Transverse colon (tissue), 4 donors: ENCODE results near the gene ANP32A. TPM values are rescaled to one million over a fixed set of nuclear protein-coding genes. Genes with fewer than 3 reads are reported as not detected.

Experiments
- DNase-seq: peaks from one replicate; pipeline ENCODE4 v3.0.0-alpha.2; 2019
- H3K27ac ChIP-seq, 4 donors: fragments of 200-600 bp; sonication (generic); 2 replicates each; pipeline ENCODE4 v1.5.1; 2016 to 2018; ENCODE audit warnings: inconsistent platforms in 4 of 4
- H3K27me3 ChIP-seq: fragments of 200-600 bp; sonication (generic); 2 replicates; pipeline ENCODE4 v1.5.1; 2017; ENCODE audit warnings: inconsistent platforms
- H3K36me3 ChIP-seq, 4 donors: fragments of 200-600 bp; sonication (generic); 2 replicates each; pipeline ENCODE4 v1.5.1; 2017 to 2019; ENCODE audit warnings: inconsistent platforms in 4 of 4
- H3K4me1 ChIP-seq, 4 donors: fragments of 200-600 bp; sonication (generic); 2 replicates each; pipeline ENCODE4 v1.5.1; 2017 to 2020; ENCODE audit warnings: inconsistent platforms in 4 of 4
- H3K4me3 ChIP-seq, 4 donors: fragments of 200-600 bp; sonication (generic); 1 replicate in 1 of 4; 2 replicates in 3 of 4; pipeline versions ENCODE4 v1.5.1 to v1.6.1; 2017 to 2019; ENCODE audit warnings: inconsistent platforms in 4 of 4
- H3K9me3 ChIP-seq, 2 donors: fragments of 200-600 bp; sonication (generic); 2 replicates each; pipeline ENCODE4 v1.5.1; 2017 to 2019; ENCODE audit warnings: inconsistent platforms in 2 of 2
- EP300 ChIP-seq: sonication (generic); formaldehyde crosslinking; IDR thresholded peaks from one replicate; pipeline ENCODE4 v1.6.1; 2017; ENCODE audit warnings: antibody characterized with exemption, low read depth
- POLR2A ChIP-seq: fragments of 450-650 bp; IDR thresholded peaks from one replicate; pipeline ENCODE4 v1.6.1; 2016; ENCODE audit warnings: antibody characterized with exemption, mild to moderate bottlenecking, moderate library complexity
- POLR2AphosphoS5 ChIP-seq, 3 donors: sonication (generic); formaldehyde crosslinking; IDR thresholded peaks; one replicate each; pipeline ENCODE4 v1.6.1; 2016; ENCODE audit warnings: antibody characterized with exemption in 3 of 3
- WGBS, 2 donors: methylation state at CpG; one replicate each; pipeline ENCODE4 v1.1.5; 2018; ENCODE audit warnings: low coverage in 1 of 2; 5-methylcytosine and 5-hydroxymethylcytosine counted together
- in situ Hi-C, 4 donors: fragments of 200-750 bp; cut with MboI; loops; one replicate each; pipeline versions ENCODE4 v1.15.0 to v1.15.1; 2017; ENCODE audit warnings: low sequenced_read_pairs in 3 of 4, low pct_ligation_motif_present in 1 of 4, low pct_unique_long_range_greater_than_20kb in 1 of 4
- intact Hi-C: fragments of 100-400 bp; cut with DNase I; formaldehyde crosslinking; loops from one replicate; pipeline ENCODE4 v1.15.1; 2023; ENCODE audit warnings: low total_unique reads
- total RNA-seq, 4 donors: library from RNA; depleted of rRNA; stranded (reverse); fragments of >200 nt; gene quantifications; one replicate each; pipeline ENCODE4 v1.1.0, GENCODE V29; 2016
- TF ChIP-seq, protein P1 (sequence below), 5 experiments: fragments of 200-600 bp in 3 of 5; fragments of 450-650 bp in 2 of 5; sonication (generic) in 3 of 5; IDR thresholded peaks; 1 replicate in 2 of 5; 2 replicates in 3 of 5; pipeline ENCODE4 v1.5.1; 2016 to 2017; ENCODE audit warnings: antibody characterized with exemption in 5 of 5, inconsistent platforms in 3 of 5, mild to moderate bottlenecking in 2 of 5, moderate library complexity in 1 of 5

The ANP32A gene
- total RNA-seq, 4 donors from 2014 or later = 23.9 to 92.7 (median 69.4) TPM

DNA sequence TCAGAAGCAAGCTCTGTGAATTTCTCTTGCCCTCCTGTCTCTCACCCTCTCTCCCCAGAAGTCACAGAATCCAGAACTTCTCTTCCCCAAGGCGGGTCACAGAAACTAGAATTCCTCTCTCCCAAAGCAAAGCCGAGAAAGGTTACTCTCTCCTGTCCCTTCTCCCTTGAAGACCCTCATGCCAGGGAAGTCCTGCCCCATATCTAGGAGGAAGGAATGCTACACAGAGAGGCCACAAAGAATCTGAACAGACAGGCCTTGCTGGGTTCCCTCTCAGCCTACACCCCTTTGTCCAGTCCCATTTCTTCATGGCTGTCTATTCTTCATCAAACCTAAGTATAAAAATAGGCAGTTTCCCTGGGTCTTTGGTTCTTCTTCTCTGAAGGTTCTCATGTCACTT lies 29.8 kb downstream of the ANP32A start:
- intact Hi-C loops = no loop called here
- TF ChIP-seq POLR2AphosphoS5 (IDR thresholded peaks at IDR 0.05) = no peak
- TF ChIP-seq EP300 = no peak
- TF ChIP-seq POLR2A = no peak
- TF ChIP-seq, protein P1, sequence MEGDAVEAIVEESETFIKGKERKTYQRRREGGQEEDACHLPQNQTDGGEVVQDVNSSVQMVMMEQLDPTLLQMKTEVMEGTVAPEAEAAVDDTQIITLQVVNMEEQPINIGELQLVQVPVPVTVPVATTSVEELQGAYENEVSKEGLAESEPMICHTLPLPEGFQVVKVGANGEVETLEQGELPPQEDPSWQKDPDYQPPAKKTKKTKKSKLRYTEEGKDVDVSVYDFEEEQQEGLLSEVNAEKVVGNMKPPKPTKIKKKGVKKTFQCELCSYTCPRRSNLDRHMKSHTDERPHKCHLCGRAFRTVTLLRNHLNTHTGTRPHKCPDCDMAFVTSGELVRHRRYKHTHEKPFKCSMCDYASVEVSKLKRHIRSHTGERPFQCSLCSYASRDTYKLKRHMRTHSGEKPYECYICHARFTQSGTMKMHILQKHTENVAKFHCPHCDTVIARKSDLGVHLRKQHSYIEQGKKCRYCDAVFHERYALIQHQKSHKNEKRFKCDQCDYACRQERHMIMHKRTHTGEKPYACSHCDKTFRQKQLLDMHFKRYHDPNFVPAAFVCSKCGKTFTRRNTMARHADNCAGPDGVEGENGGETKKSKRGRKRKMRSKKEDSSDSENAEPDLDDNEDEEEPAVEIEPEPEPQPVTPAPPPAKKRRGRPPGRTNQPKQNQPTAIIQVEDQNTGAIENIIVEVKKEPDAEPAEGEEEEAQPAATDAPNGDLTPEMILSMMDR (IDR thresholded peaks at IDR 0.05) = no peak

DNA sequence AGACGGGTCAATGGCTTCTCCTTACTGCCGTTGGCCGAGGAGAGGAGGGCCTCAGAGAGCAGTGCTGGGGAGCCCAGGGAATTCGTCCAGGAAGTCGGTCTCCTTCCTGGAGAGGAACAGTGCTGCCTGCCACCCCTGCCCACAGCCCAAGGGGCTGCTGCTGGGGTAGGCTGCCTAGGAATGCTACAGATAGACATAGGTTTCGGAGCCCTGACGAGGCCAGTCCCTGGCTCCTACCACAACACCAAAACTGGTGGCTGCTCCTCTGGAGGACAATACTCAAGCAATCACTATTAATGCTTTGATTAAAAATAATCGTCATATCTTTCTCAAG lies 30.5 kb downstream of the ANP32A start:
- Histone ChIP-seq H3K27ac (no peak overlapping the region), H3K9me3 (no peaks in the 10 kb centered on the region), H3K27me3 (no peaks in the 10 kb centered on the region), H3K4me3 (no peak overlapping the region), H3K36me3 (no peaks in the 10 kb centered on the region), H3K4me1 (peaks cover 30 to 86% (median 70%) of the 10 kb centered on the region in 4 donors)
- TF ChIP-seq POLR2AphosphoS5 (IDR thresholded peaks at IDR 0.05) (no peak), EP300 (no peak), POLR2A (no peak)
- TF ChIP-seq, protein P1 (IDR thresholded peaks at IDR 0.05) = no peak
- DNase-seq = no peak
- intact Hi-C loops (no loop called here), in situ Hi-C loops (no loop called here)
- WGBS, 2 donors = 82 to 86% methylated on average over 1 to 8 of the region's 8 CpGs

More for the DNA sequence above, 29.8 kb downstream of the ANP32A start:
- Histone ChIP-seq H3K27me3 (no peaks in the 10 kb centered on the region), H3K4me3 (no peak overlapping the region), H3K9me3 (no peaks in the 10 kb centered on the region), H3K27ac (no peak overlapping the region), H3K4me1 (peaks cover 37 to 92% (median 77%) of the 10 kb centered on the region in 4 donors), H3K36me3 (no peaks in the 10 kb centered on the region)
- in situ Hi-C loops = no loop called here
- WGBS, 2 donors = 98% methylated on average over 2 of the region's 2 CpGs; no CpG with 5 or more reads in 1 of the 2 donors
- no peak for DNase-seq

DNA sequence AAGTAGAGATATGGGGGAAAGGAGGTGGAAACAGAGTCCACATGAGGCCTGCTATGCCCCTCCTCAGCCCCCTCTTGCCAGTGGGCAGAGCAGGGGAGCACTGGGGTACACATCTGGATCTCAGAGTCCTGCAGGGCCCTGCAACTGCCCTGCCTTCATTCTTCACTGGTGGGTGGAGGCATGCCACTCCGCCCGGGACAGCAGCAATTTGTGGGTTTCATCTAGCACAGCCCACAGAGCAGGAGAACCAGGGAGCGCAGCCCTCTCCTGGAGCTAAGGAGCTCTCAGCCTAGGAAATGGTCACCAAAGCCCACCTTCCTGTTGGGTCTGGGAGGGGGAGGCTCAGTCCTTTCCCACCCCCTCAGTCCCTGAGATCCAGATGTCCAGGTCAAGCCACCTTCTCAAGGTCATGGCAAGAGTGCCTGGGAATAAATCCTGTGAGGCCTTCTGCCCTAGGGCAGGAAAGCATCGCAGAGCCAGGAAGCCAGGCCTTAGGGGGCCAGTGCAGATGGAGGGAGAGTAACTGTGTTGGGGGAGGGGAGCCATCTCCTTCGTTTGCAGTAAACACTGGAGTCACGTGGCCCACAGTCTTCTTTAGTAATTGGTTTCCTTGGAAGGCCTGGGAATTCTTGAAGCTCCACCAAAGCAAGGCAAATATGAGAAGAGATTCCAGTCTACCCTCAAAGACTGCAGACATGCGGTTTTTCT lies 31.0 kb downstream of the ANP32A start:
- H3K4me3 ChIP-seq = no peak overlapping the region
- TF ChIP-seq POLR2A = no peak
- TF ChIP-seq EP300 = no peak
- TF ChIP-seq POLR2AphosphoS5 (IDR thresholded peaks at IDR 0.05) = no peak
- TF ChIP-seq, protein P1 (IDR thresholded peaks at IDR 0.05) = no peak
- intact Hi-C loops (no loop called here), in situ Hi-C loops (loop anchor here in 3 of 4 donors (10.0 kb wide), 1 partner anchor 85 kb away; no protein-coding TSS in a partner anchor)
- H3K27ac ChIP-seq = no peak overlapping the region
- no peaks in the 10 kb centered on the region for H3K9me3 ChIP-seq
- H3K27me3 ChIP-seq = no peaks in the 10 kb centered on the region
- no peak for DNase-seq
- H3K4me1 ChIP-seq = peaks cover 29 to 81% (median 65%) of the 10 kb centered on the region in 4 donors
- WGBS, 2 donors = 55% methylated on average over 6 of the region's 7 CpGs; no CpG with 5 or more reads in 1 of the 2 donors
- peaks cover 0 to under 1% (median 0%) of the 10 kb centered on the region in 4 donors for H3K36me3 ChIP-seq

DNA sequence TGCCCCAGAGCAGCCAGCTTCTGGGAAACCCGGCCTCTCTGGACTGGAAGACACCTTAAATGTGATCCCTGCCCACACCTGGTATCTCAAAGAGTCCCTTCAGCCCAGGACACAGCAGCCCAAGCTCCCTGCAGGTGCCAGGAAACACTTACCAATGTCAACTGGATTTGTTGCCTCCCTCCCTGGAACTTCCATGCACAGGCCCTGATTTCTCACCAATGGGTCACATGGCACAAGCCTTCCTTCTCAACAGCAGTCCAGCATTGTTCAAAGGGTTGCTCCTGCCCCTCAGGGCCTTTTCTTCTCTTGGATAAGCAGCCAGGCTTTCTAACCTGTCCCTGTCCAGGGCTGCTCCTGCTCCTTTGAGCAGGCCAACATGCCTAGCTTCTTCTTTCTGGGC lies 31.6 kb downstream of the ANP32A start:
- H3K4me1 ChIP-seq = peaks cover 29 to 75% (median 59%) of the 10 kb centered on the region in 4 donors
- H3K27ac ChIP-seq = no peak overlapping the region
- TF ChIP-seq POLR2A (no peak), POLR2AphosphoS5 (IDR thresholded peaks at IDR 0.05) (no peak), EP300 (no peak)
- TF ChIP-seq, protein P1 (IDR thresholded peaks at IDR 0.05) = no peak
- in situ Hi-C loops = loop anchor here in 3 of 4 donors (10.0 kb wide), 1 partner anchor 86 kb away; no protein-coding TSS in a partner anchor
- no peaks in the 10 kb centered on the region for H3K9me3 ChIP-seq
- intact Hi-C loops = no loop called here
- no peaks in the 10 kb centered on the region for H3K27me3 ChIP-seq
- 70% methylated on average over 1 of the region's 1 CpG; no CpG with 5 or more reads in 1 of the 2 donors for WGBS, 2 donors
- no peak for DNase-seq
- peaks cover 0 to 6% (median 0%) of the 10 kb centered on the region in 4 donors for H3K36me3 ChIP-seq
- no peak overlapping the region for H3K4me3 ChIP-seq
